HEK293 (cell line): ENCODE data around the gene TINCR.

Source experiments
- EGR2 ChIP-seq: fragments of 450-650 bp; formaldehyde crosslinking; IDR thresholded peaks from 2 replicates; pipeline ENCODE4 v1.5.1; 2016; ENCODE audit warnings: low read depth, missing biosample characterization, missing genetic modification characterization
- GLIS1 ChIP-seq: fragments of 450-650 bp; formaldehyde crosslinking; IDR thresholded peaks from 2 replicates; pipeline ENCODE4 v1.5.1; 2016; ENCODE audit warnings: missing biosample characterization, missing genetic modification characterization
- KLF8 ChIP-seq: fragments of 450-650 bp; formaldehyde crosslinking; IDR thresholded peaks from 2 replicates; pipeline ENCODE4 v1.5.1; 2016; ENCODE audit warnings: missing biosample characterization, missing genetic modification characterization
- KLF9 ChIP-seq: fragments of 450-650 bp; formaldehyde crosslinking; IDR thresholded peaks from 2 replicates; pipeline ENCODE4 v1.5.1; 2016; ENCODE audit warnings: missing biosample characterization, missing genetic modification characterization, low read depth
- MYNN ChIP-seq: fragments of 450-650 bp; formaldehyde crosslinking; IDR thresholded peaks from 2 replicates; pipeline ENCODE4 v1.5.1; 2016; ENCODE audit warnings: missing biosample characterization, missing genetic modification characterization, borderline replicate concordance
- RBAK ChIP-seq: fragments of 450-650 bp; formaldehyde crosslinking; IDR thresholded peaks from 2 replicates; pipeline ENCODE4 v1.5.1; 2016; ENCODE audit warnings: missing biosample characterization, missing genetic modification characterization
- SETDB1 ChIP-seq: IDR thresholded peaks from one replicate; pipeline ENCODE4 v1.6.1; 2017; ENCODE audit warnings: mild to moderate bottlenecking, low read length, moderate library complexity, mixed read lengths; ENCODE audit not compliant: insufficient read length
- TRIM28 ChIP-seq: IDR thresholded peaks from 2 replicates; pipeline ENCODE4 v1.6.1; 2011; ENCODE audit warnings: low read length, control low read depth, borderline replicate concordance
- ZBTB17 ChIP-seq: fragments of 450-650 bp; formaldehyde crosslinking; IDR thresholded peaks from 2 replicates; pipeline ENCODE4 v1.5.1; 2016; ENCODE audit warnings: missing biosample characterization, missing genetic modification characterization
- ZBTB8A ChIP-seq: fragments of 450-650 bp; formaldehyde crosslinking; IDR thresholded peaks from 2 replicates; pipeline ENCODE4 v1.5.1; 2016; ENCODE audit warnings: missing biosample characterization, missing genetic modification characterization
- ZFP41 ChIP-seq: fragments of 450-650 bp; formaldehyde crosslinking; IDR thresholded peaks from 2 replicates; pipeline ENCODE4 v1.5.1; 2016; ENCODE audit warnings: missing biosample characterization, missing genetic modification characterization, borderline replicate concordance
- ZNF112 ChIP-seq: fragments of 450-650 bp; formaldehyde crosslinking; IDR thresholded peaks from 2 replicates; pipeline ENCODE4 v1.5.0; 2017; ENCODE audit warnings: missing biosample characterization, missing genetic modification characterization
- ZNF146 ChIP-seq: fragments of 450-650 bp; formaldehyde crosslinking; IDR thresholded peaks from 2 replicates; pipeline ENCODE4 v1.5.1; 2016; ENCODE audit warnings: missing biosample characterization, missing genetic modification characterization
- ZNF184 ChIP-seq: fragments of 450-650 bp; IDR thresholded peaks from 2 replicates; pipeline ENCODE4 v1.5.1; 2018; ENCODE audit warnings: missing biosample characterization, mild to moderate bottlenecking, missing genetic modification characterization
- ZNF37A ChIP-seq: fragments of 450-650 bp; IDR thresholded peaks from 2 replicates; pipeline ENCODE4 v1.5.1; 2018; ENCODE audit warnings: missing biosample characterization, missing genetic modification characterization
- ZNF544 ChIP-seq: fragments of 450-650 bp; formaldehyde crosslinking; IDR thresholded peaks from 2 replicates; pipeline ENCODE4 v1.5.0; 2017; ENCODE audit warnings: missing biosample characterization, missing genetic modification characterization
- ZNF558 ChIP-seq: fragments of 450-650 bp; formaldehyde crosslinking; IDR thresholded peaks from 2 replicates; pipeline ENCODE4 v1.5.1; 2016; ENCODE audit warnings: missing biosample characterization, missing genetic modification characterization
- ZNF561 ChIP-seq: fragments of 450-650 bp; IDR thresholded peaks from 2 replicates; pipeline ENCODE4 v1.5.1; 2018; ENCODE audit warnings: missing biosample characterization, missing genetic modification characterization, borderline replicate concordance
- ZNF654 ChIP-seq: fragments of 450-650 bp; formaldehyde crosslinking; IDR thresholded peaks from 2 replicates; pipeline ENCODE4 v1.5.1; 2016; ENCODE audit warnings: low read depth, missing biosample characterization, missing genetic modification characterization
- ZNF768 ChIP-seq: fragments of 450-650 bp; formaldehyde crosslinking; IDR thresholded peaks from 2 replicates; pipeline ENCODE4 v1.5.1; 2018; ENCODE audit warnings: missing biosample characterization, mild to moderate bottlenecking, missing genetic modification characterization
- ZSCAN23 ChIP-seq: fragments of 450-650 bp; formaldehyde crosslinking; IDR thresholded peaks from 2 replicates; pipeline ENCODE4 v1.5.1; 2016; ENCODE audit warnings: missing biosample characterization, missing genetic modification characterization
- TF ChIP-seq, protein P1 (sequence below): fragments of 450-650 bp; formaldehyde crosslinking; IDR thresholded peaks from 2 replicates; pipeline ENCODE4 v1.5.1; 2016; ENCODE audit warnings: missing biosample characterization, missing genetic modification characterization
- TF ChIP-seq, protein P2 (sequence below): fragments of 450-650 bp; formaldehyde crosslinking; IDR thresholded peaks from 2 replicates; pipeline ENCODE4 v1.5.1; 2016; ENCODE audit warnings: missing biosample characterization, missing genetic modification characterization, borderline replicate concordance
- TF ChIP-seq, protein P3 (sequence below): fragments of 450-650 bp; formaldehyde crosslinking; IDR thresholded peaks from 2 replicates; pipeline ENCODE4 v1.5.1; 2016; ENCODE audit warnings: missing biosample characterization, missing genetic modification characterization
- TF ChIP-seq, protein P4 (sequence below): fragments of 450-650 bp; formaldehyde crosslinking; IDR thresholded peaks from 2 replicates; pipeline ENCODE4 v1.5.1; 2016; ENCODE audit warnings: missing biosample characterization, missing genetic modification characterization
- TF ChIP-seq, protein P5 (sequence below): fragments of 450-650 bp; formaldehyde crosslinking; IDR thresholded peaks from 2 replicates; pipeline ENCODE4 v1.5.1; 2016; ENCODE audit warnings: missing biosample characterization, missing genetic modification characterization

Gene TINCR

DNA sequence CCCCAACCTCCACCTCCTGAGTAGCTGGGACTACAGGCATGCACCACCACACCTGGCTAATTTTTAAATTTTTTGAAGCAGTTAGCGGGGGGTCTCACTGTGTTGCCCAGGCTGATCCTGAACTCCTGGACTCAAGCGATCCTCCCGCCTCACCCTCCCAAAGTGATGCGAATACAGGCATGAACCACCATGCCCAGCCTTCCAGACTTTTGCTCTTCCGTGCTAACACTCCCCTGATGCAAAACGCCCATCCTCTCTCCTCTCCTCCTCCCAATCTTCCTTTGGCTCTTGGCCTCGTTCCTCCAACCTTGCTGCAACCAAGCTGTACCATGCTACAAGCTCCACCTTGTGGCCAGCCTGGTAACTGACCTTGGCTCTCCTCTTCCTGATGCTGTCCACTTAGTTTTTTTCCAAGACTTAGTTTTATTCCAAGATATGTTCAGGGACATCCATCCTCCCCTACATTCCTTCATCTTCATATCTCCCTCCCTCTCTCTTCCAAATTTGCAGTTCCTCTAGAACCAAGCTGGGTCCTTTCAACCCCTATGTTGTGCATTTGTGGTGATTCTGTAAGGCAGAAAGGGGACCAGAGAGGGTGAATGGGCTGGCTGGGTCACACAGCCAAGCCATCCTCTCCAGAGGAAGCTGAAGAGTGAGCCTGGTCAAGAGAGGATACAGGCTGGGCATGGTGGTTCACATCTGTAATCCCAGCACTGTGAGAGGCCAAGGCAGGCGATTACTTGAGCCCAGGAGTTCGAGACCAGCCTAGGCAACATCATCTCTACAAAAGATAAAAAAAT is 32.8 kb downstream of the TINCR start (continued):
- TF ChIP-seq, protein P1, sequence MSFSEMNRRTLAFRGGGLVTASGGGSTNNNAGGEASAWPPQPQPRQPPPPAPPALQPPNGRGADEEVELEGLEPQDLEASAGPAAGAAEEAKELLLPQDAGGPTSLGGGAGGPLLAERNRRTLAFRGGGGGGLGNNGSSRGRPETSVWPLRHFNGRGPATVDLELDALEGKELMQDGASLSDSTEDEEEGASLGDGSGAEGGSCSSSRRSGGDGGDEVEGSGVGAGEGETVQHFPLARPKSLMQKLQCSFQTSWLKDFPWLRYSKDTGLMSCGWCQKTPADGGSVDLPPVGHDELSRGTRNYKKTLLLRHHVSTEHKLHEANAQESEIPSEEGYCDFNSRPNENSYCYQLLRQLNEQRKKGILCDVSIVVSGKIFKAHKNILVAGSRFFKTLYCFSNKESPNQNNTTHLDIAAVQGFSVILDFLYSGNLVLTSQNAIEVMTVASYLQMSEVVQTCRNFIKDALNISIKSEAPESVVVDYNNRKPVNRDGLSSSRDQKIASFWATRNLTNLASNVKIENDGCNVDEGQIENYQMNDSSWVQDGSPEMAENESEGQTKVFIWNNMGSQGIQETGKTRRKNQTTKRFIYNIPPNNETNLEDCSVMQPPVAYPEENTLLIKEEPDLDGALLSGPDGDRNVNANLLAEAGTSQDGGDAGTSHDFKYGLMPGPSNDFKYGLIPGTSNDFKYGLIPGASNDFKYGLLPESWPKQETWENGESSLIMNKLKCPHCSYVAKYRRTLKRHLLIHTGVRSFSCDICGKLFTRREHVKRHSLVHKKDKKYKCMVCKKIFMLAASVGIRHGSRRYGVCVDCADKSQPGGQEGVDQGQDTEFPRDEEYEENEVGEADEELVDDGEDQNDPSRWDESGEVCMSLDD (tag by site-specific recombination) = no peak
- TF ChIP-seq, protein P2, sequence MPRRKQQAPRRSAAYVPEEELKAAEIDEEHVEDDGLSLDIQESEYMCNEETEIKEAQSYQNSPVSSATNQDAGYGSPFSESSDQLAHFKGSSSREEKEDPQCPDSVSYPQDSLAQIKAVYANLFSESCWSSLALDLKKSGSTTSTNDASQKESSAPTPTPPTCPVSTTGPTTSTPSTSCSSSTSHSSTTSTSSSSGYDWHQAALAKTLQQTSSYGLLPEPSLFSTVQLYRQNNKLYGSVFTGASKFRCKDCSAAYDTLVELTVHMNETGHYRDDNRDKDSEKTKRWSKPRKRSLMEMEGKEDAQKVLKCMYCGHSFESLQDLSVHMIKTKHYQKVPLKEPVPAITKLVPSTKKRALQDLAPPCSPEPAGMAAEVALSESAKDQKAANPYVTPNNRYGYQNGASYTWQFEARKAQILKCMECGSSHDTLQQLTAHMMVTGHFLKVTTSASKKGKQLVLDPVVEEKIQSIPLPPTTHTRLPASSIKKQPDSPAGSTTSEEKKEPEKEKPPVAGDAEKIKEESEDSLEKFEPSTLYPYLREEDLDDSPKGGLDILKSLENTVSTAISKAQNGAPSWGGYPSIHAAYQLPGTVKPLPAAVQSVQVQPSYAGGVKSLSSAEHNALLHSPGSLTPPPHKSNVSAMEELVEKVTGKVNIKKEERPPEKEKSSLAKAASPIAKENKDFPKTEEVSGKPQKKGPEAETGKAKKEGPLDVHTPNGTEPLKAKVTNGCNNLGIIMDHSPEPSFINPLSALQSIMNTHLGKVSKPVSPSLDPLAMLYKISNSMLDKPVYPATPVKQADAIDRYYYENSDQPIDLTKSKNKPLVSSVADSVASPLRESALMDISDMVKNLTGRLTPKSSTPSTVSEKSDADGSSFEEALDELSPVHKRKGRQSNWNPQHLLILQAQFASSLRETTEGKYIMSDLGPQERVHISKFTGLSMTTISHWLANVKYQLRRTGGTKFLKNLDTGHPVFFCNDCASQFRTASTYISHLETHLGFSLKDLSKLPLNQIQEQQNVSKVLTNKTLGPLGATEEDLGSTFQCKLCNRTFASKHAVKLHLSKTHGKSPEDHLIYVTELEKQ (tag by site-specific recombination) = no peak
- TF ChIP-seq GLIS1 (tag by site-specific recombination) (no peak), EGR2 (tag by site-specific recombination) (no peak), ZNF561 (tag by site-specific recombination) (no peak), SETDB1 (peak; percentile 87), KLF9 (no peak), ZNF184 (tag by site-specific recombination) (peak; percentile 97), ZNF558 (tag by site-specific recombination) (no peak), RBAK (tag by site-specific recombination) (no peak), ZBTB8A (no peak), KLF8 (0 out of 2 replicates have a peak, but pooled peaks have one; percentile 43), ZBTB17 (tag by site-specific recombination) (peak; percentile 21; the same call in 1 of the 2 replicates), ZNF654 (tag by site-specific recombination) (peak; percentile 25; the same call in 1 of the 2 replicates), ZNF37A (tag by site-specific recombination) (no peak), ZNF544 (tag by site-specific recombination) (no peak), TRIM28 (peak; percentile 96; the same call in 1 of the 2 replicates), ZSCAN23 (tag by site-specific recombination) (no peak), ZNF146 (tag by site-specific recombination) (no peak), ZNF112 (tag by site-specific recombination) (no peak), ZFP41 (tag by site-specific recombination) (no peak), MYNN (tag by site-specific recombination) (no peak), ZNF768 (tag by site-specific recombination) (peak; percentile 74; the same call in 1 of the 2 replicates)
- TF ChIP-seq, protein P3, sequence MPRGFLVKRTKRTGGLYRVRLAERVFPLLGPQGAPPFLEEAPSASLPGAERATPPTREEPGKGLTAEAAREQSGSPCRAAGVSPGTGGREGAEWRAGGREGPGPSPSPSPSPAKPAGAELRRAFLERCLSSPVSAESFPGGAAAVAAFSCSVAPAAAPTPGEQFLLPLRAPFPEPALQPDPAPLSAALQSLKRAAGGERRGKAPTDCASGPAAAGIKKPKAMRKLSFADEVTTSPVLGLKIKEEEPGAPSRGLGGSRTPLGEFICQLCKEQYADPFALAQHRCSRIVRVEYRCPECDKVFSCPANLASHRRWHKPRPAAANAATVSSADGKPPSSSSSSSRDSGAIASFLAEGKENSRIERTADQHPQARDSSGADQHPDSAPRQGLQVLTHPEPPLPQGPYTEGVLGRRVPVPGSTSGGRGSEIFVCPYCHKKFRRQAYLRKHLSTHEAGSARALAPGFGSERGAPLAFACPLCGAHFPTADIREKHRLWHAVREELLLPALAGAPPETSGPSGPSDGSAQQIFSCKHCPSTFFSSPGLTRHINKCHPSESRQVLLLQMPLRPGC = no peak
- TF ChIP-seq, protein P4, sequence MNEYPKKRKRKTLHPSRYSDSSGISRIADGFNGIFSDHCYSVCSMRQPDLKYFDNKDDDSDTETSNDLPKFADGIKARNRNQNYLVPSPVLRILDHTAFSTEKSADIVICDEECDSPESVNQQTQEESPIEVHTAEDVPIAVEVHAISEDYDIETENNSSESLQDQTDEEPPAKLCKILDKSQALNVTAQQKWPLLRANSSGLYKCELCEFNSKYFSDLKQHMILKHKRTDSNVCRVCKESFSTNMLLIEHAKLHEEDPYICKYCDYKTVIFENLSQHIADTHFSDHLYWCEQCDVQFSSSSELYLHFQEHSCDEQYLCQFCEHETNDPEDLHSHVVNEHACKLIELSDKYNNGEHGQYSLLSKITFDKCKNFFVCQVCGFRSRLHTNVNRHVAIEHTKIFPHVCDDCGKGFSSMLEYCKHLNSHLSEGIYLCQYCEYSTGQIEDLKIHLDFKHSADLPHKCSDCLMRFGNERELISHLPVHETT (tag by site-specific recombination) = peak; percentile 60; the same call in 1 of the 2 replicates
- TF ChIP-seq, protein P5, sequence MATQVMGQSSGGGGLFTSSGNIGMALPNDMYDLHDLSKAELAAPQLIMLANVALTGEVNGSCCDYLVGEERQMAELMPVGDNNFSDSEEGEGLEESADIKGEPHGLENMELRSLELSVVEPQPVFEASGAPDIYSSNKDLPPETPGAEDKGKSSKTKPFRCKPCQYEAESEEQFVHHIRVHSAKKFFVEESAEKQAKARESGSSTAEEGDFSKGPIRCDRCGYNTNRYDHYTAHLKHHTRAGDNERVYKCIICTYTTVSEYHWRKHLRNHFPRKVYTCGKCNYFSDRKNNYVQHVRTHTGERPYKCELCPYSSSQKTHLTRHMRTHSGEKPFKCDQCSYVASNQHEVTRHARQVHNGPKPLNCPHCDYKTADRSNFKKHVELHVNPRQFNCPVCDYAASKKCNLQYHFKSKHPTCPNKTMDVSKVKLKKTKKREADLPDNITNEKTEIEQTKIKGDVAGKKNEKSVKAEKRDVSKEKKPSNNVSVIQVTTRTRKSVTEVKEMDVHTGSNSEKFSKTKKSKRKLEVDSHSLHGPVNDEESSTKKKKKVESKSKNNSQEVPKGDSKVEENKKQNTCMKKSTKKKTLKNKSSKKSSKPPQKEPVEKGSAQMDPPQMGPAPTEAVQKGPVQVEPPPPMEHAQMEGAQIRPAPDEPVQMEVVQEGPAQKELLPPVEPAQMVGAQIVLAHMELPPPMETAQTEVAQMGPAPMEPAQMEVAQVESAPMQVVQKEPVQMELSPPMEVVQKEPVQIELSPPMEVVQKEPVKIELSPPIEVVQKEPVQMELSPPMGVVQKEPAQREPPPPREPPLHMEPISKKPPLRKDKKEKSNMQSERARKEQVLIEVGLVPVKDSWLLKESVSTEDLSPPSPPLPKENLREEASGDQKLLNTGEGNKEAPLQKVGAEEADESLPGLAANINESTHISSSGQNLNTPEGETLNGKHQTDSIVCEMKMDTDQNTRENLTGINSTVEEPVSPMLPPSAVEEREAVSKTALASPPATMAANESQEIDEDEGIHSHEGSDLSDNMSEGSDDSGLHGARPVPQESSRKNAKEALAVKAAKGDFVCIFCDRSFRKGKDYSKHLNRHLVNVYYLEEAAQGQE (tag by site-specific recombination) = peak; percentile 58; the same call in 1 of the 2 replicates
